Activated naive CD4-positive, alpha-beta T cell treated with anti-CD3 and anti-CD28 coated beads for 36 hours (primary cell): ENCODE data around the gene TNRC6C. TPM values are rescaled to one million over a fixed set of nuclear protein-coding genes. Genes with fewer than 3 reads are reported as not detected.
A peak's percentile ranks its signal among the peaks of the same experiment; 100 is the strongest.

ENCODE experiments used
- CTCF ChIA-PET: fragments of 350-600 bp; sonication (Branson Sonifier 250); formaldehyde crosslinking; loops from one replicate; lab custom pipeline; 2021; ENCODE audit warnings: antibody characterized with exemption; lab: Charles Lee
- DNase-seq: peaks from one replicate; pipeline ENCODE4 v3.0.0-alpha.2; 2020
- H3K27ac Mint-ChIP-seq: one replicate; pipeline ENCODE4 v1.8.0; 2021; ENCODE audit warnings: mild to moderate bottlenecking, mixed read lengths
- H3K27me3 Mint-ChIP-seq: one replicate; pipeline ENCODE4 v1.8.0; 2021; ENCODE audit warnings: low read depth, mixed read lengths
- H3K36me3 Mint-ChIP-seq: one replicate; pipeline ENCODE4 v1.8.0; 2021; ENCODE audit warnings: low read depth, mixed read lengths
- H3K4me1 Mint-ChIP-seq: one replicate; pipeline ENCODE4 v1.8.0; 2021; ENCODE audit warnings: low read depth, mixed read lengths
- H3K4me3 Mint-ChIP-seq: one replicate; pipeline ENCODE4 v1.8.0; 2021; ENCODE audit warnings: mild to moderate bottlenecking, moderate library complexity, mixed read lengths
- H3K9me3 Mint-ChIP-seq: one replicate; pipeline ENCODE4 v1.8.0; 2021; ENCODE audit warnings: mixed read lengths
- intact Hi-C: fragments of 100-400 bp; cut with micrococcal nuclease; formaldehyde crosslinking; loops from one replicate; pipeline ENCODE4 v1.15.1; 2023
- total RNA-seq, 2 experiments: library from RNA; stranded (reverse); gene quantifications; one replicate each; pipeline ENCODE4 v1.2.3, GENCODE V29; 2021

TNRC6C gene
- total RNA-seq, 2 experiments from 2014 or later: 11.4 to 12.8 TPM

DNA sequence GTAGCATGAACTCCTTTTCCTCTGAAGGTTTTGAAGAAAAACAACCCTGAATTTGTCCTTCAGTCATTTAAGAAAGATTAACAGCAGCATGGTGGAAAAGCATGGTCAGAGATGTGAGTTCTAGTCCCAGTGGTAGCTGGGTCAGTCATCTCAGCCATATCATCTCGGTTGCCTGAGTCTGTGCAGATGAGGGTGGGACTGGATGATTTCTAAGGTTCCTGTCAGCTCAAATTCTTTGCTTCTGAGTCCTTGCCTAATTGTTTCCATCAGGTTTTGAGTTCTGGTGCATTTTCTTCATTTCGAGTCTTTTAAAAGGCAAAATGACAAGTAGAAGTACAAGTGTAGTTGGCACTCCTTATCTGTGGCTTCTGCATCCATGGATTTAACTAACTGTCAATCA, 63.9 kb downstream of the TNRC6C start:
- Mint-ChIP-seq H3K9me3 (no peaks in the 10 kb centered on the region), H3K27me3 (no peaks in the 10 kb centered on the region), H3K36me3 (peaks cover 4% of the 10 kb centered on the region), H3K4me1 (peaks cover 38% of the 10 kb centered on the region), H3K27ac (no peak overlapping the region), H3K4me3 (no peak overlapping the region)
- CTCF ChIA-PET: interaction anchor here (1.2 to 1.7 kb wide), 2 partner anchors 9 to 15 kb away, joined by 5 to 10 read pairs; no protein-coding TSS in a partner anchor
- intact Hi-C loops: loop anchor here (5.0 kb wide), 2 partner anchors 90 to 165 kb away; partner anchors contain the start of genes AFMID and TK1
- DNase-seq: no peak

GRCh38 chr17:78023042-78023441, 64.5 kb downstream of the TNRC6C start:
- Mint-ChIP-seq H3K27me3 (no peaks in the 10 kb centered on the region), H3K36me3 (peaks cover 4% of the 10 kb centered on the region), H3K4me3 (no peak overlapping the region), H3K4me1 (peaks cover 42% of the 10 kb centered on the region), H3K27ac (no peak overlapping the region), H3K9me3 (no peaks in the 10 kb centered on the region)
- intact Hi-C loops: loop anchor here (5.0 kb wide), 2 partner anchors 89 to 164 kb away; partner anchors contain the start of genes AFMID and TK1
- no peak for DNase-seq
- CTCF ChIA-PET: interaction anchor here (0.7 to 1.7 kb wide), 4 partner anchors 9 to 65 kb away, joined by 3 to 10 read pairs (median 4); no protein-coding TSS in a partner anchor

GRCh38 chr17:78026381-78026780, 67.9 kb downstream of the TNRC6C start:
- no peak overlapping the region for H3K4me3 Mint-ChIP-seq
- no peak for DNase-seq
- CTCF ChIA-PET: interaction anchor here (1.5 kb wide), 1 partner anchor 13 kb away, joined by 3 read pairs; no protein-coding TSS in a partner anchor
- no peaks in the 10 kb centered on the region for H3K9me3 Mint-ChIP-seq
- peaks cover 26% of the 10 kb centered on the region for H3K4me1 Mint-ChIP-seq
- intact Hi-C loops: no loop called here
- no peaks in the 10 kb centered on the region for H3K27me3 Mint-ChIP-seq
- no peak overlapping the region for H3K27ac Mint-ChIP-seq
- no peaks in the 10 kb centered on the region for H3K36me3 Mint-ChIP-seq

GRCh38 chr17:78027121-78027520, 68.6 kb downstream of the TNRC6C start:
- intact Hi-C loops: no loop called here
- no peaks in the 10 kb centered on the region for H3K9me3 Mint-ChIP-seq
- no peak overlapping the region for H3K27ac Mint-ChIP-seq
- H3K36me3 Mint-ChIP-seq: peaks cover 1% of the 10 kb centered on the region
- no peak for DNase-seq
- peaks cover 24% of the 10 kb centered on the region for H3K4me1 Mint-ChIP-seq
- CTCF ChIA-PET: interaction anchor here (1.1 to 1.5 kb wide), 2 partner anchors 14 to 39 kb away, joined by 3 read pairs; no protein-coding TSS in a partner anchor
- no peak overlapping the region for H3K4me3 Mint-ChIP-seq
- H3K27me3 Mint-ChIP-seq: no peaks in the 10 kb centered on the region

GRCh38 chr17:78029697-78030096, 71.2 kb downstream of the TNRC6C start:
- Mint-ChIP-seq H3K27ac (no peak overlapping the region), H3K27me3 (no peaks in the 10 kb centered on the region), H3K4me3 (no peak overlapping the region), H3K9me3 (no peaks in the 10 kb centered on the region), H3K4me1 (peaks cover 31% of the 10 kb centered on the region), H3K36me3 (peaks cover 10% of the 10 kb centered on the region)
- intact Hi-C loops: no loop called here
- DNase-seq: no peak
- CTCF ChIA-PET: interaction anchor here (0.7 to 2.5 kb wide), 5 partner anchors 9 to 257 kb away, joined by 3 to 7 read pairs (median 3); no protein-coding TSS in a partner anchor

GRCh38 chr17:78031435-78031834, 72.9 kb downstream of the TNRC6C start:
- intact Hi-C loops: no loop called here
- no peak overlapping the region for H3K27ac Mint-ChIP-seq
- no peaks in the 10 kb centered on the region for H3K27me3 Mint-ChIP-seq
- H3K4me1 Mint-ChIP-seq: peaks cover 34% of the 10 kb centered on the region
- H3K4me3 Mint-ChIP-seq: no peak overlapping the region
- CTCF ChIA-PET: interaction anchor here (0.6 to 2.0 kb wide), 4 partner anchors 11 to 122 kb away, joined by 3 to 6 read pairs (median 5); no protein-coding TSS in a partner anchor
- no peak for DNase-seq
- H3K36me3 Mint-ChIP-seq: peaks cover 10% of the 10 kb centered on the region
- H3K9me3 Mint-ChIP-seq: no peaks in the 10 kb centered on the region

DNA sequence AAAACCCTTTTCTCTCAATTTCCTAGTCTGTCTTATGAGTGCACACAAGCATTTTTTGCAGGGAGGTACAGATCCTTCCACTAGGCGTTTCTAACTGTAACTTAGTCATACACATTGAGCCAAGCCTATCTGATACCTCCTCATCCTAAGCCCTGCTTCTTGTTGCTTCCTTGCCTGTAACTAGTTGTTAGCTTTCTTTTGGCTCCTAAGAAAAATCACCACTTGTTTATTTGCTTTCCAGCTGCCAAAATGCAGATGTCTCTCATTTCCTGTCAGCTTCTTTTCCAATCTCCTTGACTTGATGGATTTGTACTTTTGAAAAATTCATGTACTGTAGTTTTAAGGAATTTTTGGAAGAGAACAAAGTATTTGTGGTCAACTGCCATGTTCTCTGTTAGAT, 73.7 kb downstream of the TNRC6C start:
- intact Hi-C loops: no loop called here
- Mint-ChIP-seq H3K27me3 (no peaks in the 10 kb centered on the region), H3K27ac (no peak overlapping the region)

DNA sequence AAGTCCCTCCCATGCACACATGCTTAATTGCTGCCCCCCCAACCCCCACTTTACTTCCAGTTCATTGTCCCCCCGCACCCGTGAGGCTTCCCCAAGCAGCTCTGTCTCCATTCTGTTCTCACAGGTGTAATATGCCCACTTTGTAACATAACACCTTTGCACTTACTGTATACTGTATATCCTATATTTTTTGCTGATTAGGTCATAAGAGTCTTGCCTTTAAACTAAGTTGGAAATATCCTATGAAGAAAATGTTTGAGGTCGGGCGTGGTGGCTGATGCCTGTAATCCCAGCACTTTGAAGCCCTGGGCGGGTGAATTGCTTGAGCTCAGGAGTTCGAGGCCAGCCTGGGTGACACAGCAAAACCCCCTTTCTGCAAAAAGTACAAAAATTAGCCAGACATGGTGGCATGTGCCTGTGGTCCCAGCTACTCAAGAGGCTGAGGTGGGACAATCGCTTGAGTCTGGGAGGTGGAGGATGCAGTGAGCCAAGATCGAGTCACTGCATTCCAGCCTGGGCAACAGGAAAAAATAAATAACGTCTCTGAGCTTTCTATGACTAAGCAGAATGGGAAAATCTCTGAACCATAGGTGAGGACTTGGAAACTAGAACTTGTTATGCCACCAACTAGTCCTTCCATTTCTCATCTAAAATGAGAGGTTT, 76.1 kb downstream of the TNRC6C start:
- peaks cover 12% of the 10 kb centered on the region for H3K36me3 Mint-ChIP-seq
- no peaks in the 10 kb centered on the region for H3K9me3 Mint-ChIP-seq
- intact Hi-C loops: no loop called here
- DNase-seq: no peak
- H3K4me3 Mint-ChIP-seq: no peak overlapping the region
- H3K27ac Mint-ChIP-seq: peak overlapping the region; percentile 20
- H3K4me1 Mint-ChIP-seq: peaks cover 20% of the 10 kb centered on the region
- CTCF ChIA-PET: interaction anchor here (0.7 to 1.0 kb wide), 2 partner anchors 14 to 212 kb away, joined by 3 read pairs; no protein-coding TSS in a partner anchor
- no peaks in the 10 kb centered on the region for H3K27me3 Mint-ChIP-seq

More for the DNA sequence above, 73.7 kb downstream of the TNRC6C start:
- Mint-ChIP-seq H3K9me3 (no peaks in the 10 kb centered on the region), H3K4me1 (peaks cover 28% of the 10 kb centered on the region), H3K36me3 (peaks cover 10% of the 10 kb centered on the region), H3K4me3 (no peak overlapping the region)
- CTCF ChIA-PET: interaction anchor here (1.3 to 2.0 kb wide), 3 partner anchors 12 to 53 kb away, joined by 3 to 6 read pairs (median 5); no protein-coding TSS in a partner anchor
- DNase-seq: no peak

DNA sequence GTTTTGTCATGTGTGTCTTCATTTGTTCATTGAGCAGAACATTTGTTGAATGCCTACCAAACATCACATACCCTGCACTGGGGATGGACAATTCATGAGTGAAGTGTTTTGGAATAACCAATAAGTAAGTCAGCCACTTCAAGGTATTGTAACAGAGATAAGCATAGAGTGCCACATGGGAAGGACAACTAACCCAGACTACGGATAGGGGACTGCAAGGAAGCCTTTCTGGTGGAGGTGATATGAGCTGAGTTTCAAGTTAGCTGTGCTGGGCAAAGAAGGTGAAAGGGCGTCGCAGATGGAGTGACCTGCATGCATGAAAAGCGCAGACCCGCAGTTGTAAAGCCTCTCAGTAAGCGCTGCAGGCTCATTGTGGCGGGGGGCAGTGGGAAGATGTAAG, 78.8 kb downstream of the TNRC6C start:
- CTCF ChIA-PET: interaction anchor here (0.6 to 1.0 kb wide), 5 partner anchors 9 to 265 kb away, joined by 3 to 7 read pairs (median 5); no protein-coding TSS in a partner anchor
- Mint-ChIP-seq H3K36me3 (peaks cover 10% of the 10 kb centered on the region), H3K4me3 (no peak overlapping the region), H3K4me1 (peaks cover 21% of the 10 kb centered on the region), H3K27ac (no peak overlapping the region), H3K27me3 (no peaks in the 10 kb centered on the region), H3K9me3 (no peaks in the 10 kb centered on the region)
- DNase-seq: no peak
- intact Hi-C loops: no loop called here

DNA sequence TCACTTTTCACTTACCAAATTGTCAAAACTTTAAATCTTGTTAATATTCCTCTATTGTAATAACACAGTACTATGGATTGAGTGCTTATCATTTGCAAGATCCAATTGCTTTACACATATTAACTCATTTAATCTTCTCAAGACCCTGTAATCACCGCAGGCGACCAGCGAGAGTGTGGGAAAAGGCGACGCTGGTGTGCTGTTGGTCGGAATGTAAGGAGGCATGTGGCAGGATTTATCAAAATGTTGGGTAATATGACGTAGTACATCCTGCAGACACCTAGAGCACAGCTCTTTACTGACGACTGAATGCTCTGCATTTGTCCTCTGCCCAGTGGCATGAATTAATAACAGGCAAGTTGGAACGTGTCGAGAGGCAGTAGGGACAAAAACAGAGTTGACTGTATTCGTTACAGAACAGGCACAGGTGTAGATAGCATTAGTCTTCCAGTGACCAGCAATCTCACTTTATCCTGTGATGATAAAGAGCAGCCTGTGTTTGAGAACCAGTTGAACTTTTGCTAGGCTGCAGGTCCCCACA, 80.3 kb downstream of the TNRC6C start:
- Mint-ChIP-seq H3K4me1 (peaks cover 23% of the 10 kb centered on the region), H3K27ac (no peak overlapping the region), H3K4me3 (no peak overlapping the region), H3K36me3 (peaks cover 10% of the 10 kb centered on the region), H3K27me3 (no peaks in the 10 kb centered on the region), H3K9me3 (no peaks in the 10 kb centered on the region)
- intact Hi-C loops: no loop called here
- CTCF ChIA-PET: interaction anchor here (0.6 kb wide), 1 partner anchor 14 kb away, joined by 3 read pairs; no protein-coding TSS in a partner anchor
- DNase-seq: no peak

DNA sequence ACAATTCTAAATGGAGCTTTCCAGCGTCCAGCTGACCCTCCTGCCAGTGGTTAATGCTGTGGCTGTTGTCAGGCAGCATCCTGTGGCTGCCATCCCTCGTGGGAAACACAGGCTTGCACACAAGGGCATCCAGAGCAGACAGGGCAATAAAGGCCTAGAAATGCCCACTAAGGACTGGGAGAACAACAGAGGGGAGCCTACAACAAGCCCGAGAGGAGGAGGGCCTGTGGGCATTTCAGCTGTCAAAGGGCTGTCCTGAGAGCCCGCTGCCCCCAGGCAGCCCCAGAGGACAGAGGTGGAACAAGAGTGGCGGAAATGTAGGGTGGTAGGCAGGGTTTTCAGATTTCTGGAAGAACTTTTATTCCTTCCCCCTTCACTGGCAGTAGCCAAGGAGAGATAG, 81.1 kb downstream of the TNRC6C start:
- Mint-ChIP-seq H3K9me3 (no peaks in the 10 kb centered on the region), H3K4me3 (no peak overlapping the region), H3K27ac (no peak overlapping the region), H3K27me3 (no peaks in the 10 kb centered on the region), H3K36me3 (peaks cover 7% of the 10 kb centered on the region), H3K4me1 (peaks cover 19% of the 10 kb centered on the region)
- CTCF ChIA-PET: interaction anchor here (1.9 kb wide), 1 partner anchor 20 kb away, joined by 8 read pairs; no protein-coding TSS in a partner anchor
- no peak for DNase-seq
- intact Hi-C loops: no loop called here
